ENCODE results near the gene ZDHHC14.

DNA sequence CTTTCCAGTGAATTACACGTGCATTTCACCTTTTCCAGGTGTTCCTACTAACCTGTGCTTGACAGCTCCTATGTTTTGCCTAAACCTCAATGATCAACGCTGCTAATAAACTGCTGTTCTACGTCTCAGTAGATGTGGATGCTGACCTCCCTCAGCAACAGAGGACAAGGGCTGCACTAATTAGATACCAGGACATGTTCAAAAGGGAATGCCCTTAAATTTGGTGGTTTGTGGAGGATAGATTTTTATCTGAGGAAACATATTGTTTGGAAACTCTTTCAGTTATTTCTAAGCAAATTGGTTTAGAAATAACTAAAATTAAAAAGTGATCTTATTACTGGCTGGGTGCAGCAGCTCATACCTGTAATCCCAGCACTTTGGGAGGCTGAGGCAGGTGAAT, 19.1 kb upstream of the ZDHHC14 start:
- no peak for TF ChIP-seq EZH2 (IDR thresholded peaks at IDR 0.05; ENCODE audit: borderline replicate concordance, low read length)
- TF ChIP-seq, protein P1, sequence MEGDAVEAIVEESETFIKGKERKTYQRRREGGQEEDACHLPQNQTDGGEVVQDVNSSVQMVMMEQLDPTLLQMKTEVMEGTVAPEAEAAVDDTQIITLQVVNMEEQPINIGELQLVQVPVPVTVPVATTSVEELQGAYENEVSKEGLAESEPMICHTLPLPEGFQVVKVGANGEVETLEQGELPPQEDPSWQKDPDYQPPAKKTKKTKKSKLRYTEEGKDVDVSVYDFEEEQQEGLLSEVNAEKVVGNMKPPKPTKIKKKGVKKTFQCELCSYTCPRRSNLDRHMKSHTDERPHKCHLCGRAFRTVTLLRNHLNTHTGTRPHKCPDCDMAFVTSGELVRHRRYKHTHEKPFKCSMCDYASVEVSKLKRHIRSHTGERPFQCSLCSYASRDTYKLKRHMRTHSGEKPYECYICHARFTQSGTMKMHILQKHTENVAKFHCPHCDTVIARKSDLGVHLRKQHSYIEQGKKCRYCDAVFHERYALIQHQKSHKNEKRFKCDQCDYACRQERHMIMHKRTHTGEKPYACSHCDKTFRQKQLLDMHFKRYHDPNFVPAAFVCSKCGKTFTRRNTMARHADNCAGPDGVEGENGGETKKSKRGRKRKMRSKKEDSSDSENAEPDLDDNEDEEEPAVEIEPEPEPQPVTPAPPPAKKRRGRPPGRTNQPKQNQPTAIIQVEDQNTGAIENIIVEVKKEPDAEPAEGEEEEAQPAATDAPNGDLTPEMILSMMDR (conservative IDR thresholded peaks at IDR 0.05 in 1 of 2, IDR thresholded peaks at IDR 0.05 in 1 of 2; ENCODE audit: extremely low read depth in 1 of 2, insufficient read depth in 1 of 2, low read depth in 1 of 2, low read length in 2 of 2), result no peak
